ENCODE data around the gene SH2B3. TPM values are rescaled to one million over a fixed set of nuclear protein-coding genes. Genes with fewer than 3 reads are reported as not detected.

Gene SH2B3
- total RNA-seq, 1 donor from 2014 or later = 39.8 TPM

DNA sequence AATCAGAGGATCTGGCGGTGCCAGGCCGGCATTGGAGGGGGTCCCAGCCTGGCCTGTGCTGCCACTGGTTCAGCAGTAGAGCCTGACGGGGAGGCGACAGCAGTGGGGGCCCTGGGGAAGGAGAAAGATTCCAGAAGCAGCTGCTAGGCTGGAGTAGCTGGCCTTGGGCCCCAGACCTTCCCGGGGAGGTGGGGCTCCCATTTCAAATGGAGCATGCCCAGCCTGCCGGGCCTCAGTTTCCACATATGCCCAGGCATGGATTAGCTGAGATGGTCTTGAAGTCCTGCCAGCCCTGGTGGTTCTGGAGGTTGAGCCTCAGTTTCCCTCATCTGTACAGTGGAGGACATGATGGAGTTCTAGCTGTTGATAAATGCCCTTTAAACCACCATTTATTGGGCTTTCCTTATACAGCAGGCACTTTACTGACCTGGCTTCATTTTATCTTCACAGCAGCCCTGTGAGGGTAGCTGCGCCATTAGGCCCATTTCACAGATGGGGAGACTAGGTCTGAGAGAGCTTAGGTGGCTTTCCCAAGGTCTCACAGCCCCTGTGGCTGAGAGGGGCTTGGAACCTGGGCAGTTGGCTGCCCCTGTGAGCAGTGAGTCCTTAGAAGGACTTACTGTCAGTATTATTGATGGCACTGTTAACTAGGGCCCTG is 21.8 kb downstream of the SH2B3 start:
- intact Hi-C loops (cut with micrococcal nuclease) = no loop called here

GRCh38 chr12:111428081-111428727 is 22.5 kb downstream of the SH2B3 start:
- intact Hi-C loops (cut with micrococcal nuclease) = no loop called here

DNA sequence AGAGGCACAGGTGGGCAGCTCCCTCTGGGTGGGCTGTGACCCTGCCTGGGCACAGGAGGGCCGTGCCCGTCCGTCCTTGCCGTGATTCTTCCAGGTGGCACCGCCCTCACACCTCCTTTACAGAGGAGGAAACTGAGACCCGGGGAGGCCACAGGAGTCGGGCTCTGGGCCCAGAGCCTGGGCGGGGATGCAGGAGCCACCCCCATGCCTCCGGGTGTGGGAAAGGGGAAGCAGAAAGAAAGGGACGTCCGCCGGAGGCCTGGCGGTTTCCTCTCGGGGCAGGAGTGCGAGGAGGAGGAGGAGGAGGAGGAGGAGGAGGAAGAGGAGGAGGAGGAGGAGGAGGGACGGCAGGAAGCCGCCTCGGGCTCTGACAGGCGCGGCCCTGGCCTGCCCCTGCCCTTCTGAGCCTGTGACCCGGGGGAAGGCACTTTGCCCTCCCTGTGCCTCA is 23.0 kb downstream of the SH2B3 start:
- intact Hi-C loops (cut with micrococcal nuclease) = no loop called here

GRCh38 chr12:111429828-111430432 is 24.2 kb downstream of the SH2B3 start:
- intact Hi-C loops (cut with micrococcal nuclease) = loop anchor here (1.0 to 10.0 kb wide), 8 partner anchors 15 to 1855 kb away; partner anchors contain the start of genes ACAD10, BRAP, ERP29 and MMAB

DNA sequence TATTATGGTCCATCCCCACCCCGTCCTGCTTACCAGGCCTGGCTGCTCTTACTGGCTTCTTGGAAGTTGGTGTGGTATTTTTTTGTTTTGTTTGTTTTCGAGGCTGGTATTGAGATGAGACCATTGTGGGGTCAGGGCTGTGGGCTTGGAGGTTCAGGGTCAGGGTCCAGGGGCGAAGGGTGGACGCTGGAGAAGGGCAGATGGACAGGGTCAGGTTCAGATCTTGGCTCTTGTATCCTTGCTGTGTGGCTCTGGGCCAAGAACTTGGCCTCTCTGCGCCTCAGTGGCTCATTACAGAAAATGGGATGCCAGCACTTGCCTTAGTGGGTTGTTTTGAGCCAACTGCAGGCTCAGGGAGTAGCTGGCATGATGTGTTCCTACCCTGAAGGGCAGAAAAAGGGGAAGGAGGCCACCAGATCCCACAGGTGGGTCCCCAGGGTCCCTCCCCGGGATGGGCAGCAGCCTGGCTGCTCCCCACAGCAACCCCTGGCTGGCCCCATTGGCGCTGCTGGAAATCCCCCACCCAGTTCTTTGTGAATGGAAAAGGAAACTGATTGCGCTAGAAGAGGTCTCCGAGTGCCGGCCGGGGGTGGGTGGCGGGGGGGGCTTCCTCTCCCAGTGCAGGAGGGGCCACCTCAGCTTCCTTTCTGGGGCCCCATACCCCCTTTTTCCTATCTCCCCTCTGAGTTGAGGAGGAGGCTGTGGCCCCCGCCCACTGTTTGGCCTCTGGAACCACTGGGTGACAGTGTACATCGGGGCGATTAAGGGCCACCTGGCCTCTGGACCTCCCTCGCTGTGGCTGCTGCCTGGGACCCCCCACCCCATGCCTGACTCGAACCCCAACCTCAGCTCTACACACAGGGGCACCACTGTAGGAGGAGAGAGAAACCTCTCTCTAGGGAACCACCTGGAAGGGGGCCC is 25.0 kb downstream of the SH2B3 start:
- intact Hi-C loops (cut with micrococcal nuclease) = loop anchor here (1.0 to 10.0 kb wide), 8 partner anchors 15 to 1856 kb away; partner anchors contain the start of genes ACAD10, BRAP, ERP29 and MMAB

GRCh38 chr12:111431772-111432171 is 26.0 kb downstream of the SH2B3 start:
- intact Hi-C loops (cut with micrococcal nuclease) = loop anchor here (2.0 to 10.0 kb wide), 4 partner anchors 256 to 1857 kb away; partner anchors contain the start of genes ACAD10, BRAP, ERP29 and MMAB

- intact Hi-C loops (cut with micrococcal nuclease) = loop anchor here (1.0 to 10.0 kb wide), 4 partner anchors 29 to 1859 kb away; partner anchors contain the start of genes ACAD10, BRAP, MMAB and MVK
Observed at GRCh38 chr12:111434049-111434448, 28.3 kb downstream of the SH2B3 start.

- intact Hi-C loops (cut with micrococcal nuclease) = loop anchor here (1.0 to 10.0 kb wide), 5 partner anchors 10 to 1860 kb away; partner anchors contain the start of genes ACAD10, BRAP, MMAB and MVK
Observed at GRCh38 chr12:111434680-111435338, 29.1 kb downstream of the SH2B3 start.

DNA sequence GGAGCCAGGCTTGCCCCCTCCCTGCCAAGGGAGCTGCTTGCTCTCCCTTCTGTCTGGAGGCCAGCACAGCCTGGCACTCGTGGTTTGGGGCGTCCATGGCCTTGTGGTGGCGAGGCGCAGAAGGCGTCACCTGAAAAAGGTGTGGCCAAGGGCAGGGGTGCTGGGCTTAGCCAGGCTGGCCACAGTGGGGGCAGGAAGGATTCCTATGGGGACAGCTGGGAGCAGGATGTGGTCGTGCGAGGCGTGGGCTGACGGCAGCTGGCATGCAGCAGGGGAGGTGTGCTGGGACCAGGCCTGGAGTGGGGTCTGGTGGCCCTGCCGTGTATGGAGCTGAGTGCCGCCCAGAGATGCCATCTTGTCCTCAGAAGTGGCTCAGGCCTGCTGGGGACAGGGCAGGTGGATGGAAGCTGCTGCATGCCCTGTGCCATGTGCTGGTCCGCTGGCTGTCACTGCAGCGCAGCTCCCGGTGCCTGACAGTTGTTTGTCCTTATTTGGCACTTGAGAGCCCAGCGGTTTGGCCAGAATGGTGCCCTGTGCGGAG is 30.0 kb downstream of the SH2B3 start:
- intact Hi-C loops (cut with micrococcal nuclease) = loop anchor here (1.0 to 10.0 kb wide), 3 partner anchors 10 to 1861 kb away; partner anchors contain the start of genes MMAB, MVK and PPTC7

DNA sequence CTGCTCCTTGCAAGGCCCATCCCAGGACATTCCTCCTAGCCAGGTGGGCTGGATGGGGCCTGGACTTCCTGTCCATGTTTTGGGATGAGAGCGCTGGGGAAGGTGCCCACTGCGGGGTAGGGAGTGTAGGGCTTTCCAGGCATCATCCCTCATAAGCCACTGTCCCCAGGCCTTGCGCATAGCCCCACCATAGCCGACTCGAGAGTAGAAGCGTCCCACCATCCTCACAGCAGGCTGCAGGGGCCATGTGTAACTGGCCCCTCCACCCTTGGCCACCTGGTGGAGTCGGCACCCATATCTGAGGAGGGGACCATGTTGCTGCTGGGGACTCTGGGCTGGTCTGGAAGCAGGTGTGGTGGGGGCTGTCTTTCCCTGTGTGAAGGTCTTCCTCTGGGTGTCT is 30.5 kb downstream of the SH2B3 start:
- intact Hi-C loops (cut with micrococcal nuclease) = loop anchor here (10.0 kb wide), 2 partner anchors 851 to 1861 kb away; partner anchors contain the start of genes MMAB, MVK and PPTC7

GRCh38 chr12:111436811-111437210 is 31.1 kb downstream of the SH2B3 start:
- intact Hi-C loops (cut with micrococcal nuclease) = loop anchor here (10.0 kb wide), 2 partner anchors 852 to 1862 kb away; partner anchors contain the start of genes MMAB, MVK and PPTC7

DNA sequence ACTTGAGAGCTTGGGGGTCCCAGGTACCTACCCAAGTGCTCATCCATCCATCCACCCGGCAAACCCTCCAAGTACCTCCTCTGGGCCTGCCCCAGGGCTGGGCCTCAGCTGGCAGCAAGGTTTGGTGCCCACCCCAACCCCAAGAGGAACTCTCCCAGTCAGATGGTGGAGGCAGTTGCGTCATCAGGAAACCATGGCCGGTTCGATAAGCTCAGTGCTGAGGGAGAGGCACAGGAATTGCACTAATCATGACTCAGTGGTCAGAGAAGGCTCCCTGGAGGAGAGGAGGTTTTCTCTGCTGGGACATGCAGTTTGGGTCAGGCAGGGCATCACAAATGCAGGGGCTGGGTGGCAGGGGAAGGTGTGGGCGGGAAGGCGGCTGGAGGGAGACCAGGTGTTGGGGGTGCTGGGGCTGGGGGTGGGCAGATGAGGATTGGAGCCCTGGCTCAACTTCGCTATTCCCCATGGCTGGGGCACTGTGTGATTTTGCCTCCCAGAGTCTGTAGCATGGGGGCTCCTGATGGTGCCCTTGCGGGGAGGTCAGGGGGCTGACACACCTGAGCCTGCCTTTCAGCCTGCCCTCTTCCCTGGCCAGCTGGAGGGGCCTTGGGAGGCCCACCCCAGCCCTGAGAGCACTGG is 32.2 kb downstream of the SH2B3 start:
- intact Hi-C loops (cut with micrococcal nuclease) = loop anchor here (10.0 kb wide), 2 partner anchors 853 to 1863 kb away; partner anchors contain the start of genes MMAB, MVK and PPTC7

DNA sequence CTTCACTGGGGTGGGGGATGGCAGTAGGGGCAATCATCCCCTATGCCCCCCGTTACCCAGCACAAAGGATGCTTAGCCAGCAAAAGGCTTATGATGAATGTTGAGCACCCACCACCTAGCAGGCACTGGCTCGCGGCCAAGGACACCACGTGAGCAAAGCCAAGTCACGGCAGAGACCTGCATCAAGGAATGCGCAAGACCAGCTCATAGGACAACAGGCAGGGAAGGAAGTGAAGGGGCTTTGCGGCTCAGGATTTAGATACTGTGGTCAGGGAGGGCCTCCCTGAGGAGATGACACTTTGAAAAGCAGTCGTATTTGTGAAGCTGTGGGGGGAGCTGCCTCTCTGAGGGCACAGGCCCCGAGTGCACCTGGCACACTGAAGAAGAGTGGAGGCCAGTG is 32.8 kb downstream of the SH2B3 start:
- intact Hi-C loops (cut with micrococcal nuclease) = loop anchor here (10.0 kb wide), 2 partner anchors 854 to 1864 kb away; partner anchors contain the start of genes MMAB, MVK and PPTC7

GRCh38 chr12:111439657-111440151 is 34.0 kb downstream of the SH2B3 start:
- intact Hi-C loops (cut with micrococcal nuclease) = loop anchor here (10.0 kb wide), 2 partner anchors 855 to 1865 kb away; partner anchors contain the start of genes MMAB, MVK and PPTC7

GRCh38 chr12:111440152-111440551 is 34.4 kb downstream of the SH2B3 start:
- intact Hi-C loops (cut with micrococcal nuclease) = no loop called here

- intact Hi-C loops (cut with micrococcal nuclease) = no loop called here
Observed at GRCh38 chr12:111440631-111441030, 34.9 kb downstream of the SH2B3 start.

- intact Hi-C loops (cut with micrococcal nuclease) = no loop called here
Observed at GRCh38 chr12:111441107-111441928, 35.6 kb downstream of the SH2B3 start.

Measured in T-helper 1 cell treated with Interleukin-12 subunit alpha and Interleukin-12 subunit beta and Interleukin-4 antibody, amounts not matched to agents 30 ng/mL and 1 ng/mL, for 36 hours (primary cell).